Transverse colon (tissue), 4 donors: ENCODE measurements around the gene DECR2. TPM values are rescaled to one million over a fixed set of nuclear protein-coding genes. Genes with fewer than 3 reads are reported as not detected.

Experiments used
- DNase-seq: peaks from one replicate; pipeline ENCODE4 v3.0.0-alpha.2; 2019
- H3K27ac ChIP-seq, 4 donors: fragments of 200-600 bp; sonication (generic); 2 replicates each; pipeline ENCODE4 v1.5.1; 2016 to 2018; ENCODE audit warnings: inconsistent platforms in 4 of 4
- H3K27me3 ChIP-seq: fragments of 200-600 bp; sonication (generic); 2 replicates; pipeline ENCODE4 v1.5.1; 2017; ENCODE audit warnings: inconsistent platforms
- H3K36me3 ChIP-seq, 4 donors: fragments of 200-600 bp; sonication (generic); 2 replicates each; pipeline ENCODE4 v1.5.1; 2017 to 2019; ENCODE audit warnings: inconsistent platforms in 4 of 4
- H3K4me1 ChIP-seq, 4 donors: fragments of 200-600 bp; sonication (generic); 2 replicates each; pipeline ENCODE4 v1.5.1; 2017 to 2020; ENCODE audit warnings: inconsistent platforms in 4 of 4
- H3K4me3 ChIP-seq, 4 donors: fragments of 200-600 bp; sonication (generic); 1 replicate in 1 of 4; 2 replicates in 3 of 4; pipeline versions ENCODE4 v1.5.1 to v1.6.1; 2017 to 2019; ENCODE audit warnings: inconsistent platforms in 4 of 4
- H3K9me3 ChIP-seq, 2 donors: fragments of 200-600 bp; sonication (generic); 2 replicates each; pipeline ENCODE4 v1.5.1; 2017 to 2019; ENCODE audit warnings: inconsistent platforms in 2 of 2
- EP300 ChIP-seq: sonication (generic); formaldehyde crosslinking; IDR thresholded peaks from one replicate; pipeline ENCODE4 v1.6.1; 2017; ENCODE audit warnings: antibody characterized with exemption, low read depth
- POLR2A ChIP-seq: fragments of 450-650 bp; IDR thresholded peaks from one replicate; pipeline ENCODE4 v1.6.1; 2016; ENCODE audit warnings: antibody characterized with exemption, mild to moderate bottlenecking, moderate library complexity
- POLR2AphosphoS5 ChIP-seq, 3 donors: sonication (generic); formaldehyde crosslinking; IDR thresholded peaks; one replicate each; pipeline ENCODE4 v1.6.1; 2016; ENCODE audit warnings: antibody characterized with exemption in 3 of 3
- WGBS, 2 donors: methylation state at CpG; one replicate each; pipeline ENCODE4 v1.1.5; 2018; ENCODE audit warnings: low coverage in 1 of 2; 5-methylcytosine and 5-hydroxymethylcytosine counted together
- in situ Hi-C, 4 donors: fragments of 200-750 bp; cut with MboI; loops; one replicate each; pipeline versions ENCODE4 v1.15.0 to v1.15.1; 2017; ENCODE audit warnings: low sequenced_read_pairs in 3 of 4, low pct_ligation_motif_present in 1 of 4, low pct_unique_long_range_greater_than_20kb in 1 of 4
- intact Hi-C: fragments of 100-400 bp; cut with DNase I; formaldehyde crosslinking; loops from one replicate; pipeline ENCODE4 v1.15.1; 2023; ENCODE audit warnings: low total_unique reads
- total RNA-seq, 4 donors: library from RNA; depleted of rRNA; stranded (reverse); fragments of >200 nt; gene quantifications; one replicate each; pipeline ENCODE4 v1.1.0, GENCODE V29; 2016
- TF ChIP-seq, protein P1 (sequence below), 5 experiments: fragments of 200-600 bp in 3 of 5; fragments of 450-650 bp in 2 of 5; sonication (generic) in 3 of 5; IDR thresholded peaks; 1 replicate in 2 of 5; 2 replicates in 3 of 5; pipeline ENCODE4 v1.5.1; 2016 to 2017; ENCODE audit warnings: antibody characterized with exemption in 5 of 5, inconsistent platforms in 3 of 5, mild to moderate bottlenecking in 2 of 5, moderate library complexity in 1 of 5

DECR2 gene
- total RNA-seq, 4 donors from 2014 or later, result 65.7 to 148 (median 108) TPM

DNA sequence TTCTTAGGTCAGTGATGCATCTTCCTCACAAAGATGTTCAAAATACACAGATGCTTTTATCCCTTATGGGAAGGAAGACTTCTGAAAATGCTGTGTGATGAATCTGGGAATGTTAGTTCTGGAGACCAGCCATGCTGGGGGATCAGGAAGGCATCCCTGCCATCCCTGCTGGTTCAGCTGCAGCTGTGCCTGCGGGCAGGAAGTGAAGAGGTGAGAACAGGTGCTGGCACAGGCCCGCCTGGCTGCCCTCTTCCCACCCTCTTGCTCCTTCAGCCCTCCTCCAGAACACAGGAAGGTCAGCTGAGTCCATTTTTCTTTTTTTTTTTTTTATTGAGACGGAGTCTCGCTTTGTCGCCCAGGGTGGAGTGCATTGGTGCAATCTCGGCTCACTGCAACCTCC lies 38.9 kb downstream of the DECR2 start:
- H3K4me1 ChIP-seq, result no peaks in the 10 kb centered on the region
- in situ Hi-C loops (loop anchor here in 1 of 4 donors (10.0 kb wide), 1 partner anchor 54 kb away; no protein-coding TSS in a partner anchor), intact Hi-C loops (no loop called here)
- no peak overlapping the region for H3K27ac ChIP-seq
- no peaks in the 10 kb centered on the region for H3K27me3 ChIP-seq
- 90% methylated on average over 6 of the region's 6 CpGs; no CpG with 5 or more reads in 1 of the 2 donors for WGBS, 2 donors
- DNase-seq, result no peak
- H3K9me3 ChIP-seq, result no peaks in the 10 kb centered on the region
- no peak for TF ChIP-seq EP300
- TF ChIP-seq POLR2A, result no peak
- TF ChIP-seq POLR2AphosphoS5 (IDR thresholded peaks at IDR 0.05), result no peak
- TF ChIP-seq, protein P1, sequence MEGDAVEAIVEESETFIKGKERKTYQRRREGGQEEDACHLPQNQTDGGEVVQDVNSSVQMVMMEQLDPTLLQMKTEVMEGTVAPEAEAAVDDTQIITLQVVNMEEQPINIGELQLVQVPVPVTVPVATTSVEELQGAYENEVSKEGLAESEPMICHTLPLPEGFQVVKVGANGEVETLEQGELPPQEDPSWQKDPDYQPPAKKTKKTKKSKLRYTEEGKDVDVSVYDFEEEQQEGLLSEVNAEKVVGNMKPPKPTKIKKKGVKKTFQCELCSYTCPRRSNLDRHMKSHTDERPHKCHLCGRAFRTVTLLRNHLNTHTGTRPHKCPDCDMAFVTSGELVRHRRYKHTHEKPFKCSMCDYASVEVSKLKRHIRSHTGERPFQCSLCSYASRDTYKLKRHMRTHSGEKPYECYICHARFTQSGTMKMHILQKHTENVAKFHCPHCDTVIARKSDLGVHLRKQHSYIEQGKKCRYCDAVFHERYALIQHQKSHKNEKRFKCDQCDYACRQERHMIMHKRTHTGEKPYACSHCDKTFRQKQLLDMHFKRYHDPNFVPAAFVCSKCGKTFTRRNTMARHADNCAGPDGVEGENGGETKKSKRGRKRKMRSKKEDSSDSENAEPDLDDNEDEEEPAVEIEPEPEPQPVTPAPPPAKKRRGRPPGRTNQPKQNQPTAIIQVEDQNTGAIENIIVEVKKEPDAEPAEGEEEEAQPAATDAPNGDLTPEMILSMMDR (IDR thresholded peaks at IDR 0.05), result no peak
- H3K4me3 ChIP-seq, result no peak overlapping the region
- no peaks in the 10 kb centered on the region for H3K36me3 ChIP-seq

DNA sequence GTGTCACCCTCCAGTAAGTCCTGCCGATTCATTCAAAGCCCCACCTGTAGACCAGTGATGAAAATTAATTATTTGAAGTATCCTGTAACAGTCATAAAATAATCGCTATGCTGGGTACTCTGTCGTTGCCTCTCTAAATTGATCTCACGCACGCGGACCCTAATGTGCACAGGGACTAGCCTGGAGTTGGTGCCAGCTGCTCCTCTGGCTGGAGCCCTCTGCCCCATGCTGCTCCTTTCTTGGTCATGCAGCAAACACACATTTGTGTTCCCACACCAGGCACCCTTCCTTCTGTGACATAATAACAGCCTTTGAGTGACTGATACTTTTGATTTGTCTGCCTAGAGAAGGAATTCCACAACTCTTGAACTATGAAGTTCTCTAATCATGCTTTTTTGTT lies 39.8 kb downstream of the DECR2 start:
- TF ChIP-seq POLR2AphosphoS5 (IDR thresholded peaks at IDR 0.05) (no peak), POLR2A (no peak), EP300 (no peak)
- TF ChIP-seq, protein P1 (IDR thresholded peaks at IDR 0.05), result no peak
- Histone ChIP-seq H3K27me3 (no peaks in the 10 kb centered on the region), H3K9me3 (no peaks in the 10 kb centered on the region), H3K27ac (no peak overlapping the region), H3K36me3 (no peaks in the 10 kb centered on the region), H3K4me1 (no peaks in the 10 kb centered on the region), H3K4me3 (no peak overlapping the region)
- in situ Hi-C loops, result loop anchor here in 1 of 4 donors (10.0 kb wide), 1 partner anchor 53 kb away; no protein-coding TSS in a partner anchor
- intact Hi-C loops, result no loop called here
- DNase-seq, result no peak
- WGBS, 2 donors, result 80 to 98% methylated on average over 2 to 6 of the region's 6 CpGs

DNA sequence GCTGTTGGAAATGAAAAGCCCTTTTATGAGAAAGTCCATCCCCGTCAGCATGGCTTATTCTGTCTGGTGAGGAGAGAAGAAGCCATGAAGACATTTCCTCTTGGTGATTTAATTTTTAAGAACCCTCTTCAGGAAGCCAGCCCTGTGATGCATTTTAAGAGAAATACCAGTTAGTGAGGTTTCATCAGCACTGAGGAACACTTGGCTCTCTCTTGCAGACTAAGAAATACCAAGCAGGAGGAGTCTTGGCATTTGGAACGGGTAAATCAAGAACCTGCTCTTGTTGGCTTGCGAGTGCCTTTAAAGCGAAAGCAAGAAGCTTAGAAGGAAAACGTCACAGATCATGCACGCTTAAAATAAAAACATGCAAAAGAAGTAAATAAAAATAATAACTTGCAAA lies 41.3 kb downstream of the DECR2 start:
- in situ Hi-C loops, result loop anchor here in 1 of 4 donors (10.0 kb wide), 1 partner anchor 52 kb away; no protein-coding TSS in a partner anchor
- H3K27me3 ChIP-seq, result no peaks in the 10 kb centered on the region
- no peaks in the 10 kb centered on the region for H3K4me1 ChIP-seq
- 81 to 84% methylated on average over 6 of the region's 6 CpGs for WGBS, 2 donors
- DNase-seq, result no peak
- H3K9me3 ChIP-seq, result no peaks in the 10 kb centered on the region
- intact Hi-C loops, result no loop called here
- peak overlapping the region in 1 of 4 donors; percentile 29 for H3K27ac ChIP-seq
- no peaks in the 10 kb centered on the region for H3K36me3 ChIP-seq
- TF ChIP-seq, protein P1 (IDR thresholded peaks at IDR 0.05), result no peak
- TF ChIP-seq POLR2A, result no peak
- no peak for TF ChIP-seq POLR2AphosphoS5 (IDR thresholded peaks at IDR 0.05)
- TF ChIP-seq EP300, result no peak
- no peak overlapping the region for H3K4me3 ChIP-seq

DNA sequence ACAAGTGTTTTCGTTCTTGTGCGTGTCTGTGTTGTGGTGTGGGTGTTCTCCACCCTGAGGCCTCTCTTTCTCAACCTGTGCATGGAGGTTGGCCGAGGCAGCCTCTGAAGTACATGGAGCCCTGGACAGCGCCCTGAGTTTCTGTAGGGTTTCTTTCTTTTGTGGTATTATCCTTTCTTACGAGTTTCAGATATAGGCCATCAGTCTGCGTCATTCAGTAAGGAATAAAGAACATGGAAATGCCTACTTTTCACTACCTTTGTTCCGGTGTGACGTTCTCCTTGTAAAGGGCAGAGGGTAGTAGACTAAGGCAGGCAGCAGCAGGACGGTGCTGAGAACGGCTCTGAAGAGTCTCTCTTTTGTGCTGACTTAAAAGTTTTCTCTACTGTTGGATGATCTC lies 42.3 kb downstream of the DECR2 start:
- no peaks in the 10 kb centered on the region for H3K4me1 ChIP-seq
- H3K27me3 ChIP-seq, result no peaks in the 10 kb centered on the region
- no peaks in the 10 kb centered on the region for H3K9me3 ChIP-seq
- WGBS, 2 donors, result 92 to 93% methylated on average over 9 to 10 of the region's 10 CpGs
- TF ChIP-seq EP300, result no peak
- no peak for TF ChIP-seq POLR2AphosphoS5 (IDR thresholded peaks at IDR 0.05)
- TF ChIP-seq, protein P1 (IDR thresholded peaks at IDR 0.05), result no peak
- TF ChIP-seq POLR2A, result no peak
- DNase-seq, result no peak
- H3K4me3 ChIP-seq, result no peak overlapping the region
- in situ Hi-C loops, result loop anchor here in 1 of 4 donors (10.0 kb wide), 1 partner anchor 51 kb away; no protein-coding TSS in a partner anchor
- no peaks in the 10 kb centered on the region for H3K36me3 ChIP-seq
- intact Hi-C loops, result no loop called here
- no peak overlapping the region for H3K27ac ChIP-seq
